SK-N-SH (cell line): ENCODE data around the gene CPNE4. TPM values are rescaled to one million over a fixed set of nuclear protein-coding genes. Genes with fewer than 3 reads are reported as not detected.

ENCODE experiments used
- CTCF ChIA-PET: fragments of 300-600, 350-600 bp; formaldehyde crosslinking; extraction: SDS; loops from one replicate; lab custom pipeline; 2021; lab: Yijun Ruan, JAX
- POLR2A ChIA-PET: fragments of 350-600 bp; sonication (Branson Sonifier 250); formaldehyde crosslinking; extraction: SDS; loops from one replicate; lab custom pipeline; 2020; ENCODE audit warnings: antibody characterized with exemption, inconsistent platforms; lab: Yijun Ruan, JAX
- DNase-seq: peaks from one replicate; pipeline ENCODE4 v3.0.0; 2012
- H2AFZ ChIP-seq: fragments of 200-600 bp; sonication (generic); 2 replicates; pipeline ENCODE4 v1.8.1; 2016; ENCODE audit warnings: antibody characterized with exemption, mild to moderate bottlenecking, low read depth
- H3F3A ChIP-seq: fragments of 200-600 bp; sonication (generic); replicated peaks from 2 replicates; pipeline ENCODE3; 2016; ENCODE audit warnings: antibody characterized with exemption, mild to moderate bottlenecking; ENCODE audit not compliant: insufficient read depth
- H3K27ac ChIP-seq, 2 experiments: fragments of 200-500 bp in 1 of 2; fragments of 200-600 bp in 1 of 2; sonication (Bioruptor generic) in 1 of 2; sonication (generic), shearing (Covaris generic) in 1 of 2; 2 replicates each; pipeline versions ENCODE4 v1.5.1 to v1.6.1; 2014 to 2016; ENCODE audit warnings: low read depth in 2 of 2, inconsistent platforms in 1 of 2, low read length in 1 of 2, mild to moderate bottlenecking in 1 of 2, mixed read lengths in 1 of 2
- H3K27me3 ChIP-seq: fragments of 200-600 bp; sonication (generic), shearing (Covaris generic); 2 replicates; pipeline ENCODE4 v1.6.1; 2016; ENCODE audit warnings: mixed run types; ENCODE audit not compliant: insufficient read depth
- H3K36me3 ChIP-seq, 2 experiments: fragments of 200-500 bp in 1 of 2; fragments of 200-600 bp in 1 of 2; sonication (Bioruptor generic) in 1 of 2; sonication (generic) in 1 of 2; replicated peaks in 1 of 2; 2 replicates each; pipeline versions ENCODE3 to v1.5.1; 2014 to 2016; ENCODE audit warnings: low read length in 1 of 2, mild to moderate bottlenecking in 1 of 2; ENCODE audit not compliant: insufficient read depth in 2 of 2, control insufficient read depth in 1 of 2
- H3K4me1 ChIP-seq, 2 experiments: fragments of 200-500 bp in 1 of 2; fragments of 200-600 bp in 1 of 2; sonication (Bioruptor generic) in 1 of 2; sonication (generic), shearing (Covaris generic) in 1 of 2; 2 replicates each; pipeline versions ENCODE4 v1.5.1 to v1.6.1; 2014 to 2016; ENCODE audit warnings: low read depth in 1 of 2, low read length in 1 of 2, mixed run types in 1 of 2; ENCODE audit not compliant: insufficient read depth in 2 of 2, control insufficient read depth in 1 of 2
- H3K4me2 ChIP-seq: fragments of 200-600 bp; sonication (generic), shearing (Covaris generic); 2 replicates; pipeline ENCODE4 v1.6.1; 2017; ENCODE audit warnings: mixed run types
- H3K4me3 ChIP-seq, 2 experiments: fragments of 200-500 bp in 1 of 2; fragments of 200-600 bp in 1 of 2; sonication (Bioruptor generic) in 1 of 2; sonication (generic), shearing (Covaris generic) in 1 of 2; 2 replicates each; pipeline versions ENCODE4 v1.5.1 to v1.8.1; 2014 to 2016; ENCODE audit warnings: low read depth in 2 of 2, inconsistent platforms in 1 of 2, low read length in 1 of 2, mild to moderate bottlenecking in 1 of 2, mixed read lengths in 1 of 2, moderate library complexity in 1 of 2
- H3K79me2 ChIP-seq: fragments of 200-600 bp; sonication (generic); 2 replicates; pipeline ENCODE4 v1.8.1; 2017; ENCODE audit warnings: mild to moderate bottlenecking; ENCODE audit not compliant: insufficient read depth
- H3K9ac ChIP-seq: fragments of 200-600 bp; sonication (generic); 2 replicates; pipeline ENCODE4 v1.6.1; 2017; ENCODE audit warnings: mixed run types
- H3K9me2 ChIP-seq: fragments of 200-600 bp; sonication (generic); 2 replicates; pipeline ENCODE4 v1.6.1; 2017; ENCODE audit warnings: mixed run types
- H3K9me3 ChIP-seq: fragments of 200-600 bp; sonication (generic); 2 replicates; pipeline ENCODE4 v1.6.1; 2017; ENCODE audit warnings: mixed run types, mild to moderate bottlenecking, moderate library complexity
- H4K20me1 ChIP-seq: fragments of 200-600 bp; sonication (generic); 2 replicates; pipeline ENCODE4 v1.6.1; 2017; ENCODE audit warnings: mild to moderate bottlenecking, mixed run types; ENCODE audit not compliant: insufficient read depth
- CHD2 ChIP-seq: fragments of 150-350 bp; IDR thresholded peaks from 2 replicates; pipeline ENCODE4 v1.6.1; 2018; ENCODE audit warnings: low read length; ENCODE audit not compliant: partially characterized antibody
- CTCF ChIP-seq: fragments of 200-600 bp; sonication (generic); IDR thresholded peaks from 2 replicates; pipeline ENCODE4 v1.6.1; 2017; ENCODE audit warnings: antibody characterized with exemption, mild to moderate bottlenecking, moderate library complexity
- EP300 ChIP-seq, 2 experiments: IDR thresholded peaks; 2 replicates each; pipeline versions ENCODE4 v1.4.0 to v1.6.1; 2012; ENCODE audit warnings: borderline replicate concordance in 1 of 2, low read depth in 1 of 2, low read length in 1 of 2
- FOSL2 ChIP-seq: IDR thresholded peaks from 2 replicates; pipeline ENCODE4 v1.4.0; 2012; ENCODE audit warnings: low read depth, mild to moderate bottlenecking, moderate library complexity, borderline replicate concordance
- FOXJ3 ChIP-seq: sonication (generic); formaldehyde crosslinking; IDR thresholded peaks from 2 replicates; pipeline ENCODE4 v1.5.1; 2020; ENCODE audit warnings: mild to moderate bottlenecking, missing genetic modification reagents
- GABPA ChIP-seq: IDR thresholded peaks from 2 replicates; pipeline ENCODE4 v1.4.0; 2012; ENCODE audit warnings: low read depth, mild to moderate bottlenecking
- MEF2A ChIP-seq: IDR thresholded peaks from 2 replicates; pipeline ENCODE4 v1.4.0; 2012; ENCODE audit warnings: low read depth, borderline replicate concordance
- MXI1 ChIP-seq: IDR thresholded peaks from 2 replicates; pipeline ENCODE4 v1.6.1; 2012; ENCODE audit warnings: mild to moderate bottlenecking, low read depth, low read length, improper control_type of control experiment
- RAD21 ChIP-seq: IDR thresholded peaks from 2 replicates; pipeline ENCODE4 v1.6.1; 2012; ENCODE audit warnings: mild to moderate bottlenecking, low read length
- RCOR1 ChIP-seq: fragments of 150-350 bp; IDR thresholded peaks from 2 replicates; pipeline ENCODE4 v1.6.1; 2017; ENCODE audit warnings: antibody characterized with exemption, low read length
- REST ChIP-seq: IDR thresholded peaks from 2 replicates; pipeline ENCODE4 v1.6.1; 2012; ENCODE audit warnings: mild to moderate bottlenecking, low read depth, low read length, moderate library complexity
- RXRA ChIP-seq: IDR thresholded peaks from 2 replicates; pipeline ENCODE4 v1.4.0; 2012; ENCODE audit warnings: low read depth, mild to moderate bottlenecking, borderline replicate concordance
- USF1 ChIP-seq: IDR thresholded peaks from 2 replicates; pipeline ENCODE4 v1.4.0; 2012; ENCODE audit warnings: low read depth, borderline replicate concordance
- USF2 ChIP-seq: fragments of 150-350 bp; IDR thresholded peaks from 2 replicates; pipeline ENCODE4 v1.6.1; 2017; ENCODE audit warnings: antibody characterized with exemption, low read length, low read depth, borderline replicate concordance
- ZBTB33 ChIP-seq: IDR thresholded peaks from 2 replicates; pipeline ENCODE4 v1.4.0; 2012; ENCODE audit warnings: low read depth, borderline replicate concordance
- WGBS: methylation state at CpG from one replicate; pipeline ENCODE4 v1.1.6; 2017; ENCODE audit warnings: low lambda C conversion rate; 5-methylcytosine and 5-hydroxymethylcytosine counted together
- polyA plus RNA-seq, 3 experiments: library from polyadenylated mRNA; depleted of rRNA; stranded (reverse); fragments of >200 nt; gene quantifications; 2 replicates each; pipeline ENCODE4 v1.2.3, GENCODE V29; 2012

The CPNE4 gene
- polyA plus RNA-seq, 1 of the 3 experiments (the other 2 are of a cell fraction), result not detected

- Histone ChIP-seq H3K9ac (no peak overlapping the region), H3F3A (no peaks in the 10 kb centered on the region), H4K20me1 (no peaks in the 10 kb centered on the region), H3K4me3 (no peak overlapping the region), H3K79me2 (no peaks in the 10 kb centered on the region), H2AFZ (no peak overlapping the region)
- ChIA-PET POLR2A (no interaction called here), CTCF (interaction anchor here (0.9 to 1.7 kb wide), 2 partner anchors 18 to 49 kb away, joined by 4 read pairs; no protein-coding TSS in a partner anchor)
- 27% methylated on average over 3 of the region's 3 CpGs for WGBS
- no peak for TF ChIP-seq MXI1
- no peak for TF ChIP-seq RAD21
- TF ChIP-seq CTCF, result no peak
- no peak for TF ChIP-seq CHD2
- TF ChIP-seq RXRA, result no peak
- no peak for TF ChIP-seq USF2
- TF ChIP-seq RCOR1, result no peak
- TF ChIP-seq USF1, result no peak
- TF ChIP-seq GABPA, result no peak
- TF ChIP-seq MEF2A, result no peak
- TF ChIP-seq REST, result no peak
- TF ChIP-seq FOXJ3 (CRISPR knock-in tag), result no peak
- no peak for TF ChIP-seq EP300 (IDR thresholded peaks at IDR 0.05; ENCODE audit: borderline replicate concordance in 1 of 2, low read depth in 1 of 2, low read length in 1 of 2)
- TF ChIP-seq FOSL2, result no peak
- no peak for TF ChIP-seq ZBTB33
- TF ChIP-seq, all 33 proteins: peak for 0
- Histone ChIP-seq H3K9me3 (no peaks in the 10 kb centered on the region), H3K36me3 (no peaks in the 10 kb centered on the region), H3K27ac (no peak overlapping the region), H3K4me2 (no peak overlapping the region), H3K4me1 (no peaks in the 10 kb centered on the region), H3K9me2 (no peaks in the 10 kb centered on the region), H3K27me3 (no peaks in the 10 kb centered on the region)
- no peak for DNase-seq
Observed at GRCh38 chr3:131988209-131988608, 46.6 kb downstream of the CPNE4 start.
